DLD1 (cell line): ENCODE measurements around the gene CLEC1A.

Source experiments
- in situ Hi-C: cut with HindIII; loops from 2 replicates; pipeline ENCODE4 v1.10.0; 2017; ENCODE audit warnings: low sequenced_read_pairs

CLEC1A gene

DNA sequence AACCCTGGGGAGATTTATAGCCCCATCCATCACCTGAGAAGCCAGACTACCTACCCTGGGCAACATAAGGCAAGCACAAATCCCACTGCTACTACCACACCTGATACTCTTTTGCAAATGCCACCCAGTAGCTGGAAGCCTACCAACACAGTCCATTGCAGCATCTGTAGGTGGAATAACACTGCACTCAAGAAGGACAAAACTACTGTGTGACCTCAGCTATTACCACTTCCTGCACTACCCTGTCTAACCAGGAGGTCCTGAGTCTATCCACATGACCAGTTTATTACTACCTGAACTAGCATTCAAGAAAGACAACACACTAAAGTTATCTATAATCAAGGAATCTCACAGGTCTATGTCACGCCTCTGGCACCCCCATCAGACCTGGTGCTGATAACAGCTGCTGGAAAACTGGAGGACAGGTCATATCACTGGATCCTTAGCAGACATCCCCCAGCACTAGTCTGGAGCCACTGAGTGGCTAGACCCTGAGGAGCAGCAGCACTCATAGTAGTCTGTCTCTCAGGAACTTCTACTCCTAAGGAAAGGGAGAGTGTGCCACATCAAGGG, 2.9 kb upstream of the CLEC1A start:
- in situ Hi-C loops = no loop called here

DNA sequence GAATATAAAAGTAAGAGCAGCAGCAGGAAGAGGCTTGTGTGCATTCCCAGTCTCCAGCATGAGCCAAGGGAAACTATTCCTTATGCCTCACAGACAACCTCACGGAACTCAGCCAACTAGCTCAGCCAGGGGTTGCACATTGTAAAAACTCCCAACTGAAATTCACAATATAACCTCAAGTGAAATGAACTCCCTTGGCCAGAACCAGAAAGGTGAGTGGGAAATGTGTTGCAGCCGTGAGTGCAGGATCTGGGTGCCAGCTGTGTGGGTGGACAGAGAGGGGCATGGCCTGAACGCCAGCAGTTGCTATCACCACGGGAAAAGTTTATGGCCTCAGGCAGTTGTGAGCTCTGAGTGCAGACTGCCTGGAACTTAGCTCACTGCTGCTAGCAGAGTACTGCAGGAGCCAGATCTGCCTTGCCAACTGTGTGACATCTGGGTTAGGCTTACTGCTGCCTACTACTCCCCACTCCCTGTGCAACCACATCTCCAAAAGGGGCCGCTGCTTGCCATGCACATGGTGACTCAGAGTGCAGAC, 2.3 kb upstream of the CLEC1A start:
- in situ Hi-C loops = no loop called here

DNA sequence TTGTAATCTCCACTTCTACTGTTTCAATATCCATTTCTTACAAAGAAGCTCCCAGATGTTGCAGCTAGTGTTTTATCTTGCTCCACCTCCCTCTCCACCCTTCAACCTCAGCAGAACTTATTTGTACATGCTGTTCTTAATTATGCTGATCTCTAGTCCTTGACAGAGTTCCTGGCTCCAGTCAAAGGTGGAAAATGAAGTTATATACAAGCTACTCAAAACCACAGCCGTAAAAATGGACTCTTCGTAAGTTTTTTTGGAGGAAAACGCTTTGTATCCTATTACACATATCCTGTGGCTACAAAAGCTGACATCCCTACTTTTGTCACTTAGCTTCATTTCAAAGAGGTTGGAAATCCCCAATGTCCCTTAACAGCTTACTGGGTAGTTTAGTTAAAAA, 1.3 kb downstream of the CLEC1A start:
- in situ Hi-C loops = no loop called here

DNA sequence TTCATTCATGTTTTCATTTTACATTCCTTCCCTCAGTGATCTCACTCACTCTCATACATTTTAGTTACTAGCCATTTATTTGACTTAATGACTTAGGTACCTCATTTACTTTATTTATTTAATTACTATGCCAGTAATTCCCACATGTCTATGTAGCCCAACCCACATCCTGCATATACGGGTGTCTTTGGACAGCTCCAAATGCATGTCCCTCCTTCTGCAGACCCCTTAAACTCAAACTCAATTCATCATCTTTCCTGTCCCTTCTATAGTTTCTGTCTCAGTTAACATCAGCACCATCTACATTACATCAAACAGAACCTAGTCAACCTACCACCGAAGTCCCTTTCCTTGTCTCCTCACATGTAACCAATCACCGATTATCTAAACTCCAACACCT, 2.8 kb downstream of the CLEC1A start:
- in situ Hi-C loops = no loop called here

DNA sequence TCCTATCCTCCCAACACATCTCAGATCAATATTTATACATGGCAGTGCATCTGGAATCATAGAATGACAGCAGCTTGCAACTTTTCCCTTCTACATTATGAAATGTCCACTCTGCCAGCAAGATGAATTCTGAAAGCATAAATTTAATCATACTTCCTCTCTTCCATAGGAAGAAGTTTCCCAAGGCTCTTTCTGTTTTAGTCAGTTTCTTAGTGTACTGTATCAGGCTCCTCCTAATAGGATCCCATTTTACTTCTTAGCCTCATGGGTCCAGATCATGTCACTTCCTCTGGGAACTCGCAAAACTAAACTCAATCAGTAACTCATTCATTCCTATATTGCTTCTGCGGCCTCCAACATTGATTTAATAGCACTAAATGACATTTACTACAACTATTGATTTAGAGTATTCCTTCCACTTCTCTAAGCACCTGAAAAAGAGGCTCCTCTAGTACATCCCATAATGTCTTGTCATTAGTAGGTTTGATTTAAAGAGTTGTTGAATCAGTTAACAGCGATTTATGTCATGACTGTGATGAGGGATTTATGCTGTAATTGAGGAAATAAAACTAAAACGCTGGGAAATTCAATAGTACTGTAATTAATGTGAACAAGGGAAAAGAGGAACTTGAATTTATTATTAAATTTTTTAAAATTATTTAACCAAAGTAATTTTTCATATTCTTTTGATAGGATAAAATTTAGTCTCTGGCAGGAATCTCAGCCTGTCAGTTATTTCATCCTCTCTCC, 4.0 kb downstream of the CLEC1A start:
- in situ Hi-C loops = no loop called here

DNA sequence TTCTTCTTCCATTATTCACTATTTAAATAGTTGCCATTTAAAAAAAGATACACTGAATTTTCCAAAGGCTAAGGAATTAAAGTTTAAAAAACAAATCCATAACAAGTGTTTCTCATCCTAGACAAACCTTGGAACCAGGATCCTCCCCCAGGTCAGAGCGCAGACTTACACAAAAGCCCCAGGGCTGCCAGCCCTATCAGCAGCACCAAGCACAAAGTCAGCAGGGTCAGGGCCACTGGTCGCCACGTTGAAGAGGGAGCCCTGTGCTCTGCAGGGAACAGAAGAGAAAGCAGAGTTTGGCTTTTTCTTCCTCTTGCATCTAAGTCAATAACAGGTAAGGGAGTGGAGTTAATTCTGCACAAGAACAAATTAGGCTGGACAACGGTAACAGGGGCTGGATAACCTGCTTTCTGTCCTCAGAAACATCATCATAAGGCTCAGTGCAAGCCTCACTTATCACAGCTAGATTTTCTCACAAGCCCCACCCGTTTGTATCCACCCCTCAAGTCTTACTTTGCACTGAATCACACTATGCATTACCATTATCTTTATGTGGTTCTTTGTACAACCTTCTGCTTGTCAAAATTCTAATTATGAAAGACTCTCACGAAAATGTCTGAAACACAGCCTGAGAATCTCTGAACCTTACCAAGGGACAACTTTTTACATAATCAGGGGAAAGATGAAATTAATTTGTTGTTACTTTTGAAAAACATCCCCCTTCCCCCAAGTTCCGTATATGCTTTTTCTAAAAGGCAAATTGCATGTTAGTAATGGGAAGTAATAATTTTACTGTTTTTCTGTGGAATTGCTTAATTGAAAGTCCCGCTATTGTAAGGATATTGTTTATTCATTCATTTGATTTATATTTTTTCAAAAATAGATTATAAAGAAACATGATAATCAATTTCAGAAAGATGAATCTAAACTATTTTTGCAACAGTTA, 9.6 kb downstream of the CLEC1A start:
- in situ Hi-C loops = no loop called here

DNA sequence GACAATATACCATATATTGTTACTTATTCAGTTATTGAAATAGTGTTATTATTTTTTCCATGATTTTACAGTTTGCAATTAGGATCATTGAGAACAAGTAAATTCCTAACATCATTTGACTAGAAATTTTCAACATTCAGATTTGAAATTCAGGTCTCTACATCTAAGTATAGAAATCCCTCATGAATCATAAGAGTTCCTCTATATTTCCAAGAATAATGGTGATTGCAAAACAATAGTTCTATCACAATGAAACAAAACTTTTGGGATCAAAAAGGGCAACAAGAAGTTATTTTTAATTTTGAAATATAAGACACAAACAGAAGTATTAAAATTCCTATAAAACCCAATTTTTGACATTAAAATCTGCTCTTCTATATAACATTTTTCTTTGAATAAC, 10.8 kb downstream of the CLEC1A start:
- in situ Hi-C loops = no loop called here

DNA sequence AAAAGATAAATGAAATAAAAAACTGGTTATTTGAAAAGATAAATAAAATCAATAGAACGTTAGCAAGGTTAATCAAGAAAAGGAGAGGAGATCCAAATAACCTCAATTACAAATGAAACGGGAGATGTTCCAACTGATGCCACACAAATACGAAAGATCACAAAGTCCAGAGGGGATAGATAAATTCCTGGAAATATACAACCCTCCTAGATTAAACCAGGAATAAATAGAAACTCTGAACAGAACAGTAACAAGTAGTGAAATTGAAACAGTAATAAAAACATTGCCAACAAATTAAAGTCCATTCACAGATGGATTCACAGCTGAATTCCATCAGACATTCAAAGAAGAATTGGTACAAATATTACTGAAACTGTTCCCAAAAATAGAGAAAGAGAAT, 12.4 kb downstream of the CLEC1A start:
- in situ Hi-C loops = no loop called here

DNA sequence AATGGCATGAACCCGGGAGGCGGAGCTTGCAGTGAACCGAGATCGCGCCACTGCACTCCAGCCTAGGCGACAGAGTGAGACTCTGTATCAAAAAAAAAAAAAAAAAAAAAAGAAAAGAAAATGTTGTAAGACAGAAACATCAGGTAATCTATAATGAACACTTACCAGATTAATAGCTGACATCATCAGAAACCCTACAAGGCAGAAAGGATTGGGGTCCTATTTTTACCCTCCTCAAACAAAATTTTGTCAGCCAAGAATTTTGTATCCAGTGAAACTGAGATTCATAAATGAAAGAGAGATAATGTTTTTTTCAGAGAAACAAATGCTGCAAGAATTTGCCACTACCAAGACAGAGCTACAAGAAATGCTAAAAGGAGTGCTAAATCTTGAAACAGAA, 14.1 kb downstream of the CLEC1A start:
- in situ Hi-C loops = no loop called here

DNA sequence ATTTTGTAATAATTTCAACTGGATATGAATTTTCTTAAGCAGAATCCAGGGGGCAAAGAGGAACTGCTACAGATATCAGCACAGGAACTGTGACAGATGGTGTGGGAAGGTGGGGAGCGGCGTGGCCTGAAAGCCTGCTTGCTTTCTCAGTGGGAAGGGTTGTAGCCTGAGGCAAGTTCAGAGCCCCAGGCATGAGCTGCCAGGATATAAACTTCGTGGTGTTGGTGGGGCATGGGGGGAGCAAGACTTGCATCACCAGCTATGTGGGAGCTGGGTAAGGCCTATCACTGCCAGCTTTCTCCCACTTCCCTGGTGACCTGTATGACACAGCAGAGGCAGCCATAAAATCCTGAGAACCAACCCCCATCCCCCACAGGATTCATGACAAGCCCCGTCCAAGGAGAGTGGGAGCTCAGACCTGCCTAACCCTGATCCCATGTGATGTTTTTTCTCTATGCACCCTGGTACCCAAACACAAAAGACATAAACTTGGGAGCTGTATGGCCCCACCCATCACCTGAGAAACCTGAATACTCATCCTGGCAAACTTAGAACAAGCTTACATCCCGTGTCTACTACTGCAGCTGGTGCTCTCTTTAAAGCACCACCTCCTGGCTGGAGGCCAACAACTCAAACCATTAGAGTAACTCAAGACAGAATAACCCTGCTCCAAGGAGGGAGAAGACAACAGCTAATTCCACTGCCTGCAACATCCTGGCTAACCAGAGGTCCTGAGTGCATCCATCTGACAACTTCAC, 16.5 kb downstream of the CLEC1A start:
- in situ Hi-C loops = no loop called here

DNA sequence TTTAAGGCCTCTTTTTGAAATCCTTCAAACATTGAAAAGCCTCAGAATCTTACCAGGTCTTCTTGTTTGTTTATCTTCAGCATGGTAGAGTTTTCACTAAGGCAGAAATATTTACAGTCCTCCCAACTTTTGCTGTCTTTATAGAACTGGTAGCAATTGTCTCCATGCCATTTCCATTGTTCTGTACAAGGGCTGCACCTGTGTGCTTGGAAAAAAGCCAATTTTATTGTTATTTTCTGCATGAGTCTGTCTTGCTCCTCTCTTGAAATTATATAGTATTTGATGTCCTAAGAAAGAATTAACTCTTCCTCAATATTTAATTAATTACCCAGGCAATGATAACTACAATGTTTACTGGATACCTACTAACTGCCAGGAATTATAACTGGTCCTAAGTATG, 23.3 kb downstream of the CLEC1A start:
- in situ Hi-C loops = no loop called here

DNA sequence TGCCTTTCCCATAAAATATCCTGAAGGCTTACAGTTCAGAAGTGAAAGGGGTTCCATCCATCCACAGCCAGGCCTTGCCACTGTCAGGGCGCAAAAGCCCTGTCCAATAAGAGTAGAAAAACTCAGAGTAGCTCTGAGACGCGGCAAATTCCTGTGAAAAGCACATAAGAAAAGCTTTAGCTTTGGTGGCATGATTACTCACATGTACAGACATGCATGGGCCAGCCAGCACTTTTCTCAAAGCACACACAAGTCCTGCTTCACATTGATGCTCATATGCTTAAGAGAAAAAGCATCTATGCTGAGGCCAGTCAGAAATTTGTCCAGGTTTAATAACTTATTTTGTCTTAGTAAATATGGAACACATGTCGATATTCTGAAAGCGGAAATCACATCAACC, 25.5 kb downstream of the CLEC1A start:
- in situ Hi-C loops = no loop called here

DNA sequence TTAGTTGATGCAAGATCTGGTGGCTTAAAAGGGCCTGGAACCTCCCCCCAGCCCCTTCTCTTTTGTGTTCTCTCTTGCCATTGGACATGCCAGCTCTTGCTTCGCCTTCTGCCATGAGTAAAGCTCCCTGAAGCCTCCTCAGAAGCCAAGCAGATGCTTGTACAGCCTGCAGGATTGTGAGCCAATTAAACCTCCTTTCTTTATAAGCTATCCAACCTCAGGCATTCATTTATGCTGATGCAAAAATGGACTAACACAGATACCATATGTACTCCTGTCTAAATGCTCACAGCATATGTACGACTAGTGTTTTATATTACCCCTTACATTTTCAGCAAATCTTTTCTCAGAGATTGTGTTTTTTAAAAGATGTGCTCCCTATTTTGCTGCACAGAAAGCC, 26.7 kb downstream of the CLEC1A start:
- in situ Hi-C loops = no loop called here

DNA sequence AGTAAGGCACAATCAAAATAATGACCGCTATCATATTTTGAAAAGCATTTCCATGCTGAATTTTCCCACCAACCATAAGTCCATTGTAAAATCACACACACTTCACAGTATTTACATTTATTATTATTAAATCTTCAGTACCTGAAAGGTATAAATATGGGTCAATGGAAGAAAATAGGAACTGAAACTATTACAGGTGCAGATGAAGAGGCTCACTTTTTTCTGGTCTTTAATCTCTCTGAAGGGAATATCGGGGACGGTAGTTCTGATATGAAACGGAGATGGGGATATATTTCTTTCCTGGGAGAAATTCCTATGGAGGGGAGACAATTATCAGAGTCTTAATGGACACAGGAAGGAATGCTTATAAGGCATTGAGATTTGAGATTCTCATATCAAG, 28.4 kb downstream of the CLEC1A start:
- in situ Hi-C loops = no loop called here

DNA sequence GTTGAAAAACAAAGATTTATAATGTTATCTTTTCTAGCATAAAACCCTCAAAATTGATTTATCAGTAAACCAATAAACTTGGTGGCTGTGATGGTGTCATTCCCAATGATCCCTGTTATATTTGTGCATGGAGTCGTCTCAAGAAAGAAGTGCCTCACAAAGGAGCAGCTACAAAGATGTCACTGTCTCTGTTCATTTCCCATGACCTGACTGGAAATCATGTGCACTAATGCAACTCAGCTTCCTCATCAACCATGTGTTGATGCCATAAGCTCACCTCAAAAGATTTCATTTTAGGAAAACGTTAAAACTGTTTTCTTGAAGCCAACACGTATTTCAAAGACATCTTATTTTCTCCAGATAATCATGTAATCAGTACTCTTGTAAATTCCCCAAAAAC, 28.8 kb downstream of the CLEC1A start:
- in situ Hi-C loops = no loop called here

DNA sequence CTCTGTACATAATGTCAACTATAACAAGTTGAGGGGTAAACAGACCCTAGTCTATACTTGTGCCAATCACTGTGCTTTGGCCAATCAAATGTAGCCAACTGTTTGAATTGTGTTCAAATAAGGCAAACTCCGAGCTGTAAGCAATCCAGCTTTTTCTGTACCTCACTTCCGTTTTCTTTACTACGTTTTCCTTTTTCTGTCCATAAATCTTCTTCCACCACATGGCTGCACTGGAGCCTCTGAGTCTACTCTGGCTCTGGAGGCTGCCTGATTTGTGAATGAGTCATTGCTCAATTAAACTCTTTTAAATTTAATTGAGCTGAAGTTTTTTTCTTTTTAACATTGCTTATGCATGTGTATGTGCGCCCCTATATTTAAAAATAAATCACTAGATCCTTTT, 29.7 kb downstream of the CLEC1A start:
- in situ Hi-C loops = no loop called here

DNA sequence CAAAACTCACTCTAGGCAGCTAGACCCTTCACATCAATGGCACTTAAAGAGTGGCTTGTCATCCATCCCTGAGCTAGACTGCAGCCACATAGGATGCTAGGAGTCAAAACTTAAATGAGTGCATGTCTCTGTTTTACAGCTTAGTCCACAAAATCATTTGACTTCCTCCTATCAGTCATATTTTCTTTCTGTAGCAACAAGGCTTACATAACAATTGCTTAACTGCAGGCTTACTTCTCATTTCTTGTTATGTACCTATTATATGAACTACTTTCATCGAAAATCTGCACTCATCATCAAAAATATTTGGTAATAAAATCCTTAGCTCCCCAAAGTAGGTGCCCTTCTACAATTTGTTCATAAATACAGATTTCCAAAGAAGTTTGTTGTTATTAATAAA, 30.1 kb downstream of the CLEC1A start:
- in situ Hi-C loops = no loop called here

DNA sequence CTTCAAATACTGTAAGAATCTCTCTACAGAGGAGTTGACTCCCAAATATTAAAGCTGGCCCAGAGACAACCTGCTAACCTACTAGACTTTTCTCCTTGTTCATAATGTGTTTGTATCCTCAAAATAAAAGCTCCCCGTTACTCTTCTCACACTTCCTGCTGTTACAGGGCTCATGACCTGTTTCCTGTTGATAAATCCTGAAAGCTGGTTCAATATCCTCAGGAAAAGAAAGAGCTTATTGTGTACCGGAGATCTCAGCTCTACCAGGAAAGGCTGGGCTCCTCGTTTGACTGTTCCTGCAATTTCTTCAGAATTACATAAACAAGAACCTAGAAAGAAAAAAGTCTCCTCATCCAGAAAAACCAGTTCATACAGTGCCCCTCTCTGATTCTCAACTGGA, 30.8 kb downstream of the CLEC1A start:
- in situ Hi-C loops = no loop called here

DNA sequence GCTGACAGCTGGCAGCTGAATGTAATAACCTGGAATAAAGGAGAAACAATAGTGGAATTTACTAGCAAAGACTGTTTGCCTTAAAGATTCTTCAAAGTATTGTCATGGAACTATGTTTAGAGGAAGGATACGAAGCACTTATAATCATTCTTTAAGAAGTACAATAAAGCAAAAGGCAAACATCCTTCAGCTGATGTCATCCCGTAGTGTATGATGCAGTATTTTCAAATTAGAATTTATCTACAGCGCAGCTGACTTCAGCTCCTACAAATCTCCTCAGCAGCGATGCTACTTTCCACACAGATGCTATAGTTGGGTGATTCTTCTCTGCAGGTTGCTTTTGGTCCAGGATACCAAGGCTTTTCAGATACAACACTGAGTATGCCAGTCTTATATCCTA, 31.5 kb downstream of the CLEC1A start:
- in situ Hi-C loops = no loop called here

DNA sequence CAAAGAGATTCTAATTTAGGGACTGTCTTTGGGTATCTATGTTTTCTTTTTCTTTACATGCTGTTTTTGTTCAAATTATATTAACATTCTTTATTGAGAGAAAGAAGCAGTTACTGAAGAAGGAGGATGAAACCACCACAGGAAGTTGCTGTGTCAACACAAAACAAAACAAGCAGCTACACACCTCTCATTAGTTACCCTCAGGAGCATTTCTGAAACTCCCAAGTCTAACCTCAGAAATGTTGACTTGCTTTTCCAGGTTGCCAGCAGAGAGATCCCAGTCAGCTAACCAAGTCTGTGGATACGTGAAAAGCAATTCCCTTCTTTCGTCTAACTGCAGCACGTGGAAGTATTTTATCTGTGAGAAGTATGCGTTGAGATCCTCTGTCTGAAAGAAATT, 33.5 kb downstream of the CLEC1A start:
- in situ Hi-C loops = no loop called here

DNA sequence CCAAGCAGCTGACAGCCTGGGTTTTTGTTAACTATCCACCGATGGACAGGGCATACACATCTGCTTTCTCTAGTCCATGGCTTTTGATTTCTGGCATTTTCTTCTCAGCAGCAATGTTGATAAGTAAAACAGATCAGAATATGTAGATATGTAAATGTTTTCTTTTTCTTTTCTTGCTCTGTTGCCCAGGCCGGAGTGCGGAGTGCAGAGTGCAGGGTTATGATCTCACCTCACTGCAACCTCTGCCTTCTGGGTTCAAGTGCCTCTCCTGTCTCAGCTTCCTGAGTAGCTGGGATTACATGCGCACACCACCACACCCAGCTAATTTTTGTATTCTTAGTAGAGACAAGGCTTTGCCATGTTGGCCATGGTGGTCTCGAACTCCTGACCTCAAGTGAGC, 40.4 kb downstream of the CLEC1A start:
- in situ Hi-C loops = no loop called here
